Measurements from ENCODE around the gene XRN1.
"Not testable (repeated sequence)": the region's sequence is repeated elsewhere in the genome, so short reads cannot be mapped to it uniquely, and the experiment has no call there.

The XRN1 gene

GRCh38 chr3:142447301-142447851, 461 bp downstream of the XRN1 start:
- no peak for TF ChIP-seq EZH2phosphoT487 (IDR thresholded peaks at IDR 0.05; ENCODE audit: borderline replicate concordance)
- TF ChIP-seq CTCF (conservative IDR thresholded peaks at IDR 0.05; ENCODE audit: low read length) = no peak
- Histone ChIP-seq H4K20me1 (ENCODE audit: insufficient read depth, low read length, poor library complexity, severe bottlenecking) (peaks cover 35% of the 10 kb centered on the region), H3K9ac (ENCODE audit: low read depth, low read length, poor library complexity, severe bottlenecking) (peak overlapping the region; percentile 95), H3K9me2 (replicated peaks; ENCODE audit: low read depth, low read length) (no peaks in the 10 kb centered on the region), H3K4me3 (ENCODE audit: low read length, poor library complexity, severe bottlenecking) (peak overlapping the region; percentile 93), H3K79me2 (ENCODE audit: insufficient read depth, low read length) (peaks cover 48% of the 10 kb centered on the region), H2AFZ (ENCODE audit: low read length) (peak overlapping the region; percentile 93), H3K4me1 (ENCODE audit: insufficient read depth, low read length, poor library complexity, severe bottlenecking) (peaks cover 36% of the 10 kb centered on the region), H3F3A (ENCODE audit: low read depth) (no peaks in the 10 kb centered on the region), H3K4me2 (ENCODE audit: low read depth, low read length, poor library complexity, severe bottlenecking) (peak overlapping the region; percentile 99), H3K27me3 (ENCODE audit: insufficient read depth, low read length, poor library complexity, severe bottlenecking) (no peaks in the 10 kb centered on the region), H3K9me3 (ENCODE audit: insufficient read depth, low read depth, low read length) (no peaks in the 10 kb centered on the region), H3K36me3 (ENCODE audit: insufficient read depth, low read length) (peaks cover 10% of the 10 kb centered on the region; the same call in 1 of the 2 replicates)

GRCh38 chr3:142445816-142446254, 2.0 kb downstream of the XRN1 start:
- Histone ChIP-seq H2AFZ (ENCODE audit: low read length) (no peak overlapping the region), H3K79me2 (ENCODE audit: insufficient read depth, low read length) (peaks cover 59% of the 10 kb centered on the region), H3K4me3 (ENCODE audit: low read length, poor library complexity, severe bottlenecking) (peak overlapping the region; percentile 93), H3K36me3 (ENCODE audit: insufficient read depth, low read length) (peaks cover 3% of the 10 kb centered on the region; the same call in 1 of the 2 replicates), H3F3A (ENCODE audit: low read depth) (no peaks in the 10 kb centered on the region), H3K4me1 (ENCODE audit: insufficient read depth, low read length, poor library complexity, severe bottlenecking) (peaks cover 36% of the 10 kb centered on the region), H3K9ac (ENCODE audit: low read depth, low read length, poor library complexity, severe bottlenecking) (peak overlapping the region; percentile 95), H3K4me2 (ENCODE audit: low read depth, low read length, poor library complexity, severe bottlenecking) (peak overlapping the region; percentile 99), H3K9me3 (ENCODE audit: insufficient read depth, low read depth, low read length) (no peaks in the 10 kb centered on the region), H4K20me1 (ENCODE audit: insufficient read depth, low read length, poor library complexity, severe bottlenecking) (peaks cover 35% of the 10 kb centered on the region), H3K9me2 (replicated peaks; ENCODE audit: low read depth, low read length) (no peaks in the 10 kb centered on the region), H3K27me3 (ENCODE audit: insufficient read depth, low read length, poor library complexity, severe bottlenecking) (no peaks in the 10 kb centered on the region)
- TF ChIP-seq CTCF (conservative IDR thresholded peaks at IDR 0.05; ENCODE audit: low read length) = no peak
- TF ChIP-seq EZH2phosphoT487 (IDR thresholded peaks at IDR 0.05; ENCODE audit: borderline replicate concordance) = no peak

GRCh38 chr3:142444343-142444742, 3.5 kb downstream of the XRN1 start:
- Histone ChIP-seq H3K4me2 (ENCODE audit: low read depth, low read length, poor library complexity, severe bottlenecking) (peak overlapping the region; percentile 99), H3K27me3 (ENCODE audit: insufficient read depth, low read length, poor library complexity, severe bottlenecking) (no peaks in the 10 kb centered on the region), H2AFZ (ENCODE audit: low read length) (no peak overlapping the region), H4K20me1 (ENCODE audit: insufficient read depth, low read length, poor library complexity, severe bottlenecking) (peaks cover 38% of the 10 kb centered on the region), H3K36me3 (ENCODE audit: insufficient read depth, low read length) (no peaks in the 10 kb centered on the region), H3K79me2 (ENCODE audit: insufficient read depth, low read length) (peaks cover 70% of the 10 kb centered on the region), H3K4me1 (ENCODE audit: insufficient read depth, low read length, poor library complexity, severe bottlenecking) (peaks cover 36% of the 10 kb centered on the region), H3K9ac (ENCODE audit: low read depth, low read length, poor library complexity, severe bottlenecking) (peak overlapping the region; percentile 95), H3K4me3 (ENCODE audit: low read length, poor library complexity, severe bottlenecking) (peak overlapping the region; percentile 44), H3F3A (ENCODE audit: low read depth) (no peaks in the 10 kb centered on the region), H3K9me2 (replicated peaks; ENCODE audit: low read depth, low read length) (no peaks in the 10 kb centered on the region), H3K9me3 (ENCODE audit: insufficient read depth, low read depth, low read length) (no peaks in the 10 kb centered on the region)
- TF ChIP-seq EZH2phosphoT487 (IDR thresholded peaks at IDR 0.05; ENCODE audit: borderline replicate concordance) (no peak), CTCF (conservative IDR thresholded peaks at IDR 0.05; ENCODE audit: low read length) (no peak)

GRCh38 chr3:142443060-142443459, 4.8 kb downstream of the XRN1 start:
- not testable (repeated sequence) for H3K36me3 ChIP-seq (ENCODE audit: insufficient read depth, low read length); H3F3A ChIP-seq (ENCODE audit: low read depth); H3K9ac ChIP-seq (ENCODE audit: low read depth, low read length, poor library complexity, severe bottlenecking); H2AFZ ChIP-seq (ENCODE audit: low read length); H3K9me3 ChIP-seq (ENCODE audit: insufficient read depth, low read depth, low read length); H3K9me2 ChIP-seq (replicated peaks; ENCODE audit: low read depth, low read length); H3K27me3 ChIP-seq (ENCODE audit: insufficient read depth, low read length, poor library complexity, severe bottlenecking)
- H3K4me3 ChIP-seq (ENCODE audit: low read length, poor library complexity, severe bottlenecking) = peak overlapping the region; percentile 44
- peak overlapping the region; percentile 99 for H3K4me2 ChIP-seq (ENCODE audit: low read depth, low read length, poor library complexity, severe bottlenecking)
- peaks cover 75% of the 10 kb centered on the region for H3K79me2 ChIP-seq (ENCODE audit: insufficient read depth, low read length)
- peaks cover 31% of the 10 kb centered on the region for H3K4me1 ChIP-seq (ENCODE audit: insufficient read depth, low read length, poor library complexity, severe bottlenecking)
- H4K20me1 ChIP-seq (ENCODE audit: insufficient read depth, low read length, poor library complexity, severe bottlenecking) = peaks cover 41% of the 10 kb centered on the region

- H2AFZ ChIP-seq (ENCODE audit: low read length); H3F3A ChIP-seq (ENCODE audit: low read depth); H3K27me3 ChIP-seq (ENCODE audit: insufficient read depth, low read length, poor library complexity, severe bottlenecking); H3K4me3 ChIP-seq (ENCODE audit: low read length, poor library complexity, severe bottlenecking); H3K9me3 ChIP-seq (ENCODE audit: insufficient read depth, low read depth, low read length); H3K9me2 ChIP-seq (replicated peaks; ENCODE audit: low read depth, low read length); H3K36me3 ChIP-seq (ENCODE audit: insufficient read depth, low read length); H3K9ac ChIP-seq (ENCODE audit: low read depth, low read length, poor library complexity, severe bottlenecking); H3K4me2 ChIP-seq (ENCODE audit: low read depth, low read length, poor library complexity, severe bottlenecking): not testable (repeated sequence)
- H3K4me1 ChIP-seq (ENCODE audit: insufficient read depth, low read length, poor library complexity, severe bottlenecking) = peaks cover 15% of the 10 kb centered on the region
- peaks cover 25% of the 10 kb centered on the region for H4K20me1 ChIP-seq (ENCODE audit: insufficient read depth, low read length, poor library complexity, severe bottlenecking)
- peaks cover 75% of the 10 kb centered on the region for H3K79me2 ChIP-seq (ENCODE audit: insufficient read depth, low read length)
Measured at GRCh38 chr3:142439499-142440220, 8.2 kb downstream of the XRN1 start.

Data from Loucy (cell line).